ENCODE data around the gene IDH3G.

The IDH3G gene

GRCh38 chrX:153794018-153794896 lies at the start of gene IDH3G, which contains the start of gene SSR4:
IDH3G (minus strand) TSS chrX:153794375; CDS start chrX:153794326, 49 bp downstream.
SSR4 (plus strand) TSS chrX:153794668; CDS start chrX:153794688, 20 bp downstream.
- peaks cover 9% of the 10 kb centered on the region for H3K4me1 Mint-ChIP-seq (ENCODE audit: low read depth)
- DNase-seq (ENCODE audit: low spot score), result peak; percentile 90
- no peaks in the 10 kb centered on the region for H3K27me3 Mint-ChIP-seq (ENCODE audit: low read depth)
- H3K9me3 Mint-ChIP-seq, result no peaks in the 10 kb centered on the region
- H3K4me3 Mint-ChIP-seq, result peak within 1 kb of the TSS; percentile 96
- peaks cover 26% of the 10 kb centered on the region for H3K36me3 Mint-ChIP-seq (ENCODE audit: low read depth)
- peak within 1 kb of the TSS; percentile 90 for H3K27ac Mint-ChIP-seq

DNA sequence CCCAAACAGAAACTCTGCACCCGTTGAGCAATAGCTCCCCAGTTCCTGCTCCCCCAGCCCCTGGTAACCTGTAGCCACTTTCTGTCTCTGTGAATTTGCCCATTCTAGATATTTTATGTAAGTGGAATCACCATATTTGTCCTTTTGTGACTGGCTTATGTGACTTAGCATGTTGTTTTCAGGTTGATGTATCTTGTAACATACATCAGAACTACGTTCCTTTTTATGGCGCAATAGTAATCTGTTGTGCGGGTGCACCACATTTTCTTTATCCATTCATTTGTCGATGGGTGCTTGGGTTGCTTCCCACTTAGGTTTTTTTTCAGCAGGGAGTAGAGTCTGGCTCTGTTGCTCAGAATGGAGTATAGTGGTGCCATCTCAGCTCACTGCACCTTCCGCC lies 42.7 kb upstream of the IDH3G start:
- Mint-ChIP-seq H3K27me3 (ENCODE audit: low read depth) (peaks cover 30% of the 10 kb centered on the region), H3K36me3 (ENCODE audit: low read depth) (no peaks in the 10 kb centered on the region), H3K9me3 (no peaks in the 10 kb centered on the region), H3K4me3 (no peak overlapping the region), H3K4me1 (ENCODE audit: low read depth) (no peaks in the 10 kb centered on the region), H3K27ac (no peak overlapping the region)
- DNase-seq (ENCODE audit: low spot score), result no peak

DNA sequence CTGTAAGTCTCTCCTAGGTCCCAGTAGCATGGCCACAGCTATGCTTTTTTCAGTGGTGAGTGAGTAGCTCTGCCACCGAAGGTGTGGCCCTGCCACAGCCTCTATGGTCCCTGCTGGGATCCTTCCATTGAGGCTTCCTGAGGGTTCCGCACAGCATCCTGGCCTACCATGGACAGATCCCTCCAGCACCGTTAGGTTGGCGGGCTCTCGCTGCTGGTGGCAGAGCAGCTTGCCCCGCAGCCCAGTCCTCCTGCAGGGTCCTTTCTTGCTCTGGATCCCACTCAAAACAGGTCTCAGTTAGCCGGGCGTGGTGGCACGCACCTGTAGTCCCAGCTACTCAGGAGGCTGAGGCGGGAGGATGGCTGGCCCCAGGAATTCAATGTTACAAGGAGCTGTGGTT lies 38.6 kb upstream of the IDH3G start:
- Mint-ChIP-seq H3K4me3 (no peak overlapping the region), H3K27ac (no peak overlapping the region), H3K36me3 (ENCODE audit: low read depth) (no peaks in the 10 kb centered on the region), H3K9me3 (no peaks in the 10 kb centered on the region), H3K4me1 (ENCODE audit: low read depth) (no peaks in the 10 kb centered on the region), H3K27me3 (ENCODE audit: low read depth) (peaks cover 25% of the 10 kb centered on the region)
- DNase-seq (ENCODE audit: low spot score), result no peak

DNA sequence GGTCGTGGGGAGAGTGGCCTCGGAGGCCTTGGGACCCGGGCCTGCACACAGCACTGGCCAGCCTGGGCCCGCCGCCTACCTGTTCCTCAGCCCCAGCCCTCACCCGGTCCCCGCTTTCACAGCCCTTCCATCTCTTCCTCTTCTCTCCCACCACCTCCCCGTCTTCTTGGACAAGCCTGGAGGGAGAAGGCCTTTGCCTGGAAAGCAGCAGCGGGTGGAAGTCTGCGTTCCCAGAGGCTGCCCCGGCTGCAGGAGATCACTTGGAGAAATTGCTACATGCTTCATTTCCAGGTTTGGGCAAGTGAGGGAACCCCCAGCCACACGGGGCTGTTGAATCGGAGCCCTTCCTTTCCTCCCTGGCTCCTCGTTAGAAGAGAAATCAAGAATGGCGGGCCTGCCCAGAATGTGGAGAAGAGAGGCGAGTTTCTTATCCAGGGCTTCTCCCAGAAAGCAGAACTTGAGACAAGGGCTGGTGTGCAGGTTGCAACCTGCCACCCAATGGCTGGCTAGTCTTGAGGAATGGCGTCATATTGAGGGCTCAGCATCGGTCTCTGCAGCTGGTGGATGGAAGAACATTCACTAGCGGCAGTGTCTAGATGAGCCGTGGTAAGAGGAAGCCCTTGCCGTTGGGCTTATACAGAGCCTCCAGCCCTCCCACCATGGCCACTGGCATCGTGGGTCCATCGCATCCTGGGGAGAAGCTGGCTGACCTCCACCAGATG lies 37.4 kb upstream of the IDH3G start:
- peak overlapping the region; percentile 21 for H3K4me3 Mint-ChIP-seq
- no peak for DNase-seq (ENCODE audit: low spot score)
- no peaks in the 10 kb centered on the region for H3K36me3 Mint-ChIP-seq (ENCODE audit: low read depth)
- peaks cover 7% of the 10 kb centered on the region for H3K4me1 Mint-ChIP-seq (ENCODE audit: low read depth)
- no peak overlapping the region for H3K27ac Mint-ChIP-seq
- H3K27me3 Mint-ChIP-seq (ENCODE audit: low read depth), result peaks cover 36% of the 10 kb centered on the region
- H3K9me3 Mint-ChIP-seq, result no peaks in the 10 kb centered on the region

DNA sequence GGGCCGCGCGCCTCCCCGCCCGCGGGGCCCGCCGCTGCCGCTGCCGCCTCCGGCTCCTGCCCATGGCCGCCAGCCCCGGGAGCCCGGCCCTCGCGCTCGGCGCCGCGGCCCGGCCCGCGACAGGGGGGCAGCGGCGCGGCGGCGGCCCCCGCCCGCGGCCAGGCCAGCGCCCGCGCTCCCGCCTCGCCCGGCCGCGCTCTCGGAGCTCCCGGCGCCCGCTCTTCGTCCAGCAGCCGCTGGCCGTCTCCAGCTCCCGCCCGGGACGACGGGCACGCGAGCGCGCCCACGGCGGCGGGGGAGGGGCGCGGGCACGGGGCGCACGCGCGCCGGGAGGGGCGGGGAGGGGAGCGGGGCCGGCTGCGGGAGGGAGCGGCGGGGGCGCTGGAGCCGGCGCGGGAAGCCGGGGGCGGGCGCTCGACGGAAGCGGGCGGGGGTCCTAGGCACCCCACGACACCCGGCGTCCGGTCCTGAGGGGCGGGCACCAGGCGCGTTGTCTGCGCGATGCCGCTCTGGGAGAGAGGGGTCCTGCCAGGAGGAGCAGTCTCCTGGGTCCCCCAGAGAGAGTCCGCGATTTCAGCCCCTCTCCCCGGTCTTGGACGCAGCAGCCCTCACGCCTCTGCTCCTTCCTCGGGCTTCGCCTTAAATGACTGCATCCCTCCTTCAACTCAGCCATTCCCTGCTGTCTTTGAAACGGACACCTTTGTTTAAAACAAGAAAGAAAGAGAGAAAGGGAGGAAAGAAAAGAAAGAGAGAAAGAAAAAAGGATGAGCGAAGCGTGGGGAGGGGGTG lies 36.7 kb upstream of the IDH3G start:
- no peaks in the 10 kb centered on the region for H3K9me3 Mint-ChIP-seq
- peaks cover 37% of the 10 kb centered on the region for H3K27me3 Mint-ChIP-seq (ENCODE audit: low read depth)
- peaks cover 7% of the 10 kb centered on the region for H3K4me1 Mint-ChIP-seq (ENCODE audit: low read depth)

GRCh38 chrX:153829799-153830639 lies 35.8 kb upstream of the IDH3G start, which contains the start of gene PDZD4:
PDZD4 (minus strand) TSS chrX:153830544; CDS start chrX:153830298, 246 bp downstream.
- DNase-seq (ENCODE audit: low spot score), result no peak
- no peaks in the 10 kb centered on the region for H3K9me3 Mint-ChIP-seq
- H3K27me3 Mint-ChIP-seq (ENCODE audit: low read depth), result peaks cover 43% of the 10 kb centered on the region
- H3K4me3 Mint-ChIP-seq, result no peak within 1 kb of the TSS
- H3K27ac Mint-ChIP-seq, result no peak within 1 kb of the TSS
- H3K4me1 Mint-ChIP-seq (ENCODE audit: low read depth), result peaks cover 7% of the 10 kb centered on the region
- no peaks in the 10 kb centered on the region for H3K36me3 Mint-ChIP-seq (ENCODE audit: low read depth)

More for the DNA sequence above, 36.7 kb upstream of the IDH3G start:
- Mint-ChIP-seq H3K27ac (no peak overlapping the region), H3K4me3 (no peak overlapping the region), H3K36me3 (ENCODE audit: low read depth) (no peaks in the 10 kb centered on the region)
- DNase-seq (ENCODE audit: low spot score), result no peak

GRCh38 chrX:153829549-153829798 lies 35.3 kb upstream of the IDH3G start:
- H3K4me3 Mint-ChIP-seq, result no peak overlapping the region
- H3K36me3 Mint-ChIP-seq (ENCODE audit: low read depth), result no peaks in the 10 kb centered on the region
- no peaks in the 10 kb centered on the region for H3K9me3 Mint-ChIP-seq
- DNase-seq (ENCODE audit: low spot score), result no peak
- H3K27me3 Mint-ChIP-seq (ENCODE audit: low read depth), result peaks cover 40% of the 10 kb centered on the region
- no peak overlapping the region for H3K27ac Mint-ChIP-seq
- H3K4me1 Mint-ChIP-seq (ENCODE audit: low read depth), result peaks cover 7% of the 10 kb centered on the region

GRCh38 chrX:153828723-153829548 lies 34.8 kb upstream of the IDH3G start:
- DNase-seq (ENCODE audit: low spot score), result no peak
- H3K4me1 Mint-ChIP-seq (ENCODE audit: low read depth), result peaks cover 7% of the 10 kb centered on the region
- no peaks in the 10 kb centered on the region for H3K9me3 Mint-ChIP-seq
- H3K27me3 Mint-ChIP-seq (ENCODE audit: low read depth), result peaks cover 42% of the 10 kb centered on the region
- no peak overlapping the region for H3K27ac Mint-ChIP-seq
- H3K4me3 Mint-ChIP-seq, result no peak overlapping the region
- no peaks in the 10 kb centered on the region for H3K36me3 Mint-ChIP-seq (ENCODE audit: low read depth)

- H3K36me3 Mint-ChIP-seq (ENCODE audit: low read depth), result no peaks in the 10 kb centered on the region
- H3K9me3 Mint-ChIP-seq, result no peaks in the 10 kb centered on the region
- peaks cover 9% of the 10 kb centered on the region for H3K4me1 Mint-ChIP-seq (ENCODE audit: low read depth)
- no peak for DNase-seq (ENCODE audit: low spot score)
- no peak overlapping the region for H3K27ac Mint-ChIP-seq
- no peak overlapping the region for H3K4me3 Mint-ChIP-seq
- peaks cover 46% of the 10 kb centered on the region for H3K27me3 Mint-ChIP-seq (ENCODE audit: low read depth)
Observed at GRCh38 chrX:153828308-153828707, 34.1 kb upstream of the IDH3G start.

- H3K4me1 Mint-ChIP-seq (ENCODE audit: low read depth), result peaks cover 9% of the 10 kb centered on the region
- no peak overlapping the region for H3K4me3 Mint-ChIP-seq
- no peaks in the 10 kb centered on the region for H3K9me3 Mint-ChIP-seq
- no peaks in the 10 kb centered on the region for H3K36me3 Mint-ChIP-seq (ENCODE audit: low read depth)
- peaks cover 46% of the 10 kb centered on the region for H3K27me3 Mint-ChIP-seq (ENCODE audit: low read depth)
- no peak for DNase-seq (ENCODE audit: low spot score)
- H3K27ac Mint-ChIP-seq, result no peak overlapping the region
Observed at GRCh38 chrX:153827903-153828302, 33.7 kb upstream of the IDH3G start.

DNA sequence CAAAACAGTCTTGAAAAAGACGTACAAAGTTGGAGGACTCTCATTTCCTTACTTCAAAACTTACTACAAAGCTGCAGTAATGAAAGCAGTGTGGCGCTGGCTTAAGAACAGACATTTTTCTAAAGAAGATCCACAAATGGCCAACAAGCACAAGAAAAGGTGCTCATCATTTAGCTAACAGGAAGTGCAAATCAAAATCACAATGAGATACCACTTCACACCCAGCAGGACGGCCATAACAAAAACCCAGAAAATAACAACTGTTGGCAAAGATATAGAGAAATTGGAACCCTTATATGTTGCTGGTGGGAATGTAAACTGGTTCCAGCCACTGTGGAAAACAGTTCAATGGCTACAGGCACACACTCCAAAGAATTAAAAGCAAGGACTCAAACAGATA lies 32.8 kb upstream of the IDH3G start:
- Mint-ChIP-seq H3K27me3 (ENCODE audit: low read depth) (peaks cover 47% of the 10 kb centered on the region), H3K27ac (no peak overlapping the region), H3K9me3 (no peaks in the 10 kb centered on the region), H3K36me3 (ENCODE audit: low read depth) (no peaks in the 10 kb centered on the region), H3K4me3 (no peak overlapping the region), H3K4me1 (ENCODE audit: low read depth) (peaks cover 16% of the 10 kb centered on the region)
- no peak for DNase-seq (ENCODE audit: low spot score)

DNA sequence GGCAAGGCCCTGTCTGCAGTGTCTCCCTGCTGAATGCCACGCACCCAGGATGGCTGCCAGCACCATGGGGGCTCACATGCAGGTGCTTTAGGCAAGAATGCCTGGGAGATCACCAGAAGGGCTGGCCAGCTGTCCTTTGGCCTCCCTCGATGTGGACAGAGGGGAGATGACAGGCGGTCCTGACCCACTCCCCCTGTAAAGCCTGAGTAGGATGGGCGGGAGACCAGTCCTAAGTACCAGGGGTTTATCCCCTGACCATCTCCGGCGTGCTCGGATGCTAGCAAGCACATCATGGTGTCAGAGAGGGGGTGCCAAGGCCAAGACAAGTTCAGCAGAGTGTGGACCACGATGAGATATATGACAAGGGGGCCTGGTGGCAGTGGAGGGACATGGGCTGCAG lies 30.9 kb upstream of the IDH3G start:
- Mint-ChIP-seq H3K9me3 (no peaks in the 10 kb centered on the region), H3K36me3 (ENCODE audit: low read depth) (no peaks in the 10 kb centered on the region), H3K4me3 (no peak overlapping the region), H3K4me1 (ENCODE audit: low read depth) (peaks cover 19% of the 10 kb centered on the region), H3K27me3 (ENCODE audit: low read depth) (peaks cover 39% of the 10 kb centered on the region), H3K27ac (no peak overlapping the region)
- no peak for DNase-seq (ENCODE audit: low spot score)

All from T-helper 2 cell treated with Interferon-gamma antibody and Interleukin-4, amounts not matched to agents 5 μg/mL and 100 μg/mL, for 36 hours (primary cell).